Stromal cell of bone marrow (primary cell): Measurements from ENCODE around the gene PRR35.

Source experiments
- DNase-seq: peaks from one replicate; pipeline ENCODE4 v3.0.0-alpha.2; 2012; ENCODE audit warnings: low read depth

PRR35 gene

GRCh38 chr16:528111-529011 lies 31.8 kb upstream of the PRR35 start:
- peak; percentile 54 for DNase-seq

DNA sequence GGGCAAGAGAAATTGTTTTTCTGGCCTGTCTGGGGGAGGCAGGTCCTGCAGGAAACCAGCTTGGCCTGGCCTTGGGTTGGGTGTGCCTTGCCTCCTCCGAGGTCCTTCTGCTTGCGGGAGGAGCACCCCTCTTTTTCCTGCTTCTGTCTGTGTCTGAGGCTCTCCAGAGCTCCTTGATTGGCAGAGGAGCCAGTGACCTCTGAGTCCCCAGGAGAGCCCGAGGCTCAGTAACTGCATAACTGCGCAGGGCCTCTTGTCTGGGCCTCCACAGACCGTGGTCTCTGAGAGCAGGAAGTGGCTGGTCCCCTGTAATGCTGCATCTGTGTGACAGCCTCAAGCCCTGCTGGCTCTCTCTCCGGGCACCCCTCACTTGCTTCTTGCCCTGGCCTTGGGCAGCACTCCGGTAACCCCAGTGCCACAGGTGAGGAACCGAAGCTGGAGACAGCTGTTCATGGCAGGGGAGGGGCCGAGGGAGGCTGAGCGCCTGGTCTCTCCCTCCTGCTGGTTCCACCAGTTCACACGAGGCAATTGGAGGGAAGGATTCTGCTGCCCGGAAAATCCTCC lies 31.1 kb upstream of the PRR35 start:
- DNase-seq: no peak

- no peak for DNase-seq
Measured at GRCh38 chr16:530111-530817, 29.9 kb upstream of the PRR35 start.

DNA sequence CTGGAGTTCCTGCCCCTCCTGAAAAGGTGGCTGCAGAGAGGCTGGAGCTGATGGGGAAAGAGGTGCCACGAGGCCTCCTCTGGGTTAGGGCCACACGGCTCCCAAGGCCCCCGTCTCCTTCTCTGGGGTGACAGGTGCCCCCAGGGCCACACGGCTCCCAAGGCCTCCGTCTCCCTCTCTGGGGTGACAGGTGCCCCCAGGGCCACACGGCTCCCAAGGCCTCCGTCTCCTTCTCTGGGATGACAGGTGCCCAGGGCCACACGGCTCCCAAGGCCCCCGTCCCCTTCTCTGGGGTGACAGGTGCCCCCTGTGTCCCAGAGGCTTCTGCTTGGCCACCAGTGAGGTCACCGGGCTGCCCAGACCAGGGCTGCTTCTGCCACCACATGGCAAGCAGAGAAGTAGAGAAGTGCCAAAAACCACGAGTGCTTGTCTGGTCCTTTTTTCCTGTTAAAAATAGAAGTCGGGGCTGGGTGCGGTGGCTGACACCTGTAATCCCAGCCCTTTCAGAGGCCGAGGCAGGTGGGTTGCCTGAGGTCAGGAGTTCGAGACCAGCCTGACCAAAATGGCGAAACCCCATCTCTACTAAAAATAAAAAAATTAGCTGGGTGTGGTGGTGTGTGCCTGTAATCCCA lies 28.6 kb upstream of the PRR35 start:
- no peak for DNase-seq

- no peak for DNase-seq
Measured at GRCh38 chr16:533391-534123, 26.6 kb upstream of the PRR35 start.

DNA sequence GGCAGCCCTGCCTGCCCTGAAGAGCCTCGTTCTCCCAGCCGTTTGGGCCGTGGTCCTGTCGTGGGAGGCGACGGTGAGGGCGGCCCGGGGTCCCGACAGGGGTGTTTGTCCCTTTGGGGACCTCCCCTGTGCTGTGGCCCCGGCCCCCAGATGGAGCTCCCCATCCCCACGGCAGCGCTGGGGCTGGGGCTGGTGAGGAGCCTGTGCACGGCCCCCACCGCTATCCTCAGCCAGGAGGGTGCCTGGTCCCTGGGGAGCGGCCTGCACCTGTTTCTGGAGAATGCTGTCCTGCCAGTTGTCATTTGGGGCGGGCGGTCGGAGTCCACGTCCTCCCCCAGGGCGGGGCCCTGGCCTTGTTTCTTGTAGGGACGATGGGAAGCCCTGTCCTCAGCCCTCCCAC lies 26.1 kb upstream of the PRR35 start:
- DNase-seq: no peak

DNA sequence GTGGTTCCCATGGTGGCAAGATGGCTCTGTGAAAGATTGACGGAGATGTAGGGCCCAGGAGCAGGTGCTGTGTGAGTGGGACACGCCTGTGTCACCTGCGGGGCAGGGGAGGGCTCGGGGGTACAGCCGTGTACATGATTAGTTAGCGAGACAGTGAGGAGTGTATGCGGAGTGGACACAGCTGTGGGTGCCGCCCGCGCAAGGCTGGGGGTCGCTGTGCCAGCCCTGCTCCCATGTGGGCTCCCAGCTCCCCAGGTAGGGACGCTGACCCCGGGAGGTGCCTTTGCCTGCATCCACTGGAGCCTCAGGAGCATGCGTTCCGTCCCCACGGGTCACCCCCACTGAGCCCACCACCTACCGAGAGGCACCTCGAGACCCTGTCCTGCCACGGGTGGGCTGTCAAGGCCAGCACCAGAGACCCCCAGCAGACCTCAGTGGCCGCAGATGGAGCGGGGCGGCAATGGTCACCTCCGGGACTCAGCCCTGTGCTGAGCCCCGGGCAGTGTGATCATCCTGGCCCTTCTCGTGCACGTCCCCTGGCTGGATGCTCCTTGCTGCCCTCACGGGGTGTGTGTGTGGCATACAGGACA lies 25.2 kb upstream of the PRR35 start:
- DNase-seq: no peak

DNA sequence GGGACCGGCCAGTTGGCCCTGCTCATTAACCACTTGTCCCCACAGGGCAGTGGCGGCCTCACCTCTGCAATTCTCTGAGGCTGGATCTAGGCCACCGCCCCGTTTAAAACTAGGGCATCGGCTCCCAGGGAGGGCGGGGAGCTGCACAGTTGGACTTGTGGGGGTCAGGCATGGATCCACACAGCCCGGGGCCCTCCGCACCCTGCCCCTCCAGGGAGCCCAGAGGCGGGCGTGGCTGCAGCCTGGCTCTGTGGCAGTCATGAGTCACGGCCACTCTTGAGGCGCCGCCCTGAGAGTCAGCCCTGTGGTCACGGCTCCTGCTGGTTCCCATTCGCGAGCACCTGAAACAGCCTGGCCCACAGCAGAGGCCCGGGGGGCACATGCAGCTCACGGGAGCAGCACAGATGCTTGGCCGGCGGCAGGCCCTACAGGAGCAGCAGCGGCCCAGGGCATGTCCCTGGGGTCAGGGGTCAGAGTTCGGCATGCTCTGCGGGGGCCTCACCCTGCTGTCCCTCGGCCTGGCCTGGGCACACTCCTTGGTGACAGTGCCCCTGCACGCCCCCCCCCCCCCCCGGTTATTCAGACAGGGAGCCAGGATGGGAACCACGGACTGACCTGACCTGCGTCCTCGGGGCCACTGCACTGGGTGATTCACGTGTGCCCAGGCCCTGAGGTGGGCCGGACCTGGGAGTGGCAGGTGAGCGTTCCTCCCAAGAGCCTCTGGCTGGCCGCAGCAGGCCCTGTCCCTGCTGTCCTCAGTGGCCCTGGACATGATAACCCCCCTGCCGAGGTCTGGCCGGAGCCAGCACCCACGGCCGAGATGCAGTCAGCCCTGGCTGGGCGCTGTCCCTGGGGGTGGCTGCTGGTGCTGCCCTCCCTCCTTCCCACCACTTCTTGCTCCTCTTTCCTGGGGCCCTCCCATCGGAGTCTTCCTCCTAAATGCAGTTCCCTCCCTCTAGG lies 24.5 kb upstream of the PRR35 start:
- DNase-seq: peak; percentile 57

- no peak for DNase-seq
Measured at GRCh38 chr16:536746-537145, 23.4 kb upstream of the PRR35 start.

- no peak for DNase-seq
Measured at GRCh38 chr16:537415-538335, 22.5 kb upstream of the PRR35 start.

- no peak for DNase-seq
Measured at GRCh38 chr16:539901-540530, 20.2 kb upstream of the PRR35 start.

DNA sequence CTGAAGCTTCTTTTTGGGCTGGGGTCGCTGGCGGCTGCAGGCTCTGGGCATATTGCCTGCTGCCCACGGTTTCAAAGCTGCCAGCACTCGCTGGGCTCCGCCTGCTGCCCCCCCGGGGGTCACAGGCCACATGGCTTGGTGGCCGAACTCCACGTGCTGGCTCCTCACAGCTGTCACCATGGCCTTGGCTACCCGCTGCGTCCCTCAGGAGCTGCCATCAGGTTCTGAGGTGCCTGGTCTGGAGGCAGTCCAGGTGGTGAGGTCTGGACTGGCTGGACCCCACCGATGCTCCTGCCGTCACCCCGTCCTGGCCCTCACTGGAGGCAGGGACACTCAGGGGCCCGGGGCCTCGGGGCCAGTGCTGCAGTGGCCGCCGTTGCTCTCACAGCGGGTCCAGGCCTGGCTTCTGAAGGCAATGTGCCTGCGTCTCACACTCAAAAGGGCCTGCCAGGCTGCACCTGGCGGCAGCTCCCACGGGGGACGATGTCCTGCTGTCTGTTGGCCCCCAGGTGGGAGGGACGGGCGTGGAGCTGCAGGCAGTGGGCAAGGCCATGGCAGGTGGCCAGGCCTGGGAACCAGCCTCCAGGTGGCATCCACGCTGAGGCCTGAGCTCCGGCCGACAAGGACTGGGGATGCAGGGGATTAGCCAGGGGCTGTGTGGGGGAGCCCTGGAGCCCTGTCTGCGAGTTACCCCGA lies 19.4 kb upstream of the PRR35 start:
- no peak for DNase-seq

- no peak for DNase-seq
Measured at GRCh38 chr16:543301-544164, 16.7 kb upstream of the PRR35 start.

- no peak for DNase-seq
Measured at GRCh38 chr16:544517-544916, 15.7 kb upstream of the PRR35 start.

- no peak for DNase-seq
Measured at GRCh38 chr16:546909-547770, 13.1 kb upstream of the PRR35 start.

DNA sequence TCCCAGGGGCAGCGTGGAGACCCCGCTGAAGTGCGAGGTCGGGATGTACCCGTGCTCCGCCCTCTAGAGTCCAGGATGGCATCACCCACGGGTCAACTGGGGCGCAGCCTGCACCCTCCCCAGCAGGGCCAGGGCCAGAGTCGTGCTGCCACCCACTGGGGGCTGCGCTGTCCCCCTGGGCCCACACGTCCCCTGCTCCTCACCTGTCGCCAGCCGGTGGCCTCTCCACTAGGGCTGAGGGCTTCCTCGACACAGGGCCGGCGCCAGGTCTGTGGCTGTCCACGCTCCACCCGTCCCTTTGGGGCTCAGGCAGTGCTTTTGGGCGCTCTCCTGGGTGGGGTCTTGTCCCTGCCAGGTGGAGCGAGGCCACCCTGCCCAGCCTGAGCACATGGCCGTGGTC lies 11.6 kb upstream of the PRR35 start:
- no peak for DNase-seq
